MCF 10A (cell line): ENCODE data around the gene ATP11B. TPM values are rescaled to one million over a fixed set of nuclear protein-coding genes. Genes with fewer than 3 reads are reported as not detected.

Experiments used
- BruUV-seq: library from RNA; stranded (reverse); fragments of 400-500 nt; replicated peaks from 2 replicates; lab custom pipeline; 2021; lab: Mats Ljungman, UMichigan
- CTCF ChIA-PET: fragments of 300-600 bp; sonication (Branson Sonifier 250); formaldehyde crosslinking; extraction: SDS; loops from one replicate; lab custom pipeline; 2021; ENCODE audit warnings: antibody characterized with exemption, inconsistent platforms; lab: Yijun Ruan, JAX
- POLR2A ChIA-PET: fragments of 300-600, 350-650 bp; sonication (Branson Sonifier 250); formaldehyde crosslinking; extraction: SDS; loops from one replicate; lab custom pipeline; 2020; ENCODE audit warnings: antibody characterized with exemption, inconsistent platforms; lab: Yijun Ruan, JAX
- DNase-seq: peaks from one replicate; pipeline ENCODE4 v3.0.0-alpha.2; 2018; ENCODE audit not compliant: unreplicated experiment
- H3K27ac Mint-ChIP-seq: one replicate; pipeline ENCODE4 v1.8.0; 2022; ENCODE audit warnings: mild to moderate bottlenecking, low read depth, mixed read lengths; ENCODE audit not compliant: unreplicated experiment
- H3K27me3 Mint-ChIP-seq: one replicate; pipeline ENCODE4 v1.8.0; 2022; ENCODE audit warnings: mixed read lengths; ENCODE audit not compliant: insufficient read depth, unreplicated experiment
- H3K36me3 Mint-ChIP-seq: one replicate; pipeline ENCODE4 v1.8.0; 2022; ENCODE audit warnings: mild to moderate bottlenecking, moderate library complexity, mixed read lengths; ENCODE audit not compliant: insufficient read depth, unreplicated experiment
- H3K4me1 Mint-ChIP-seq: one replicate; pipeline ENCODE4 v1.8.0; 2022; ENCODE audit warnings: mixed read lengths; ENCODE audit not compliant: insufficient read depth, unreplicated experiment
- H3K4me3 Mint-ChIP-seq: one replicate; pipeline ENCODE4 v1.8.0; 2022; ENCODE audit warnings: mild to moderate bottlenecking, moderate library complexity, mixed read lengths; ENCODE audit not compliant: unreplicated experiment
- H3K9me3 Mint-ChIP-seq: one replicate; pipeline ENCODE4 v1.8.0; 2022; ENCODE audit warnings: mixed read lengths; ENCODE audit not compliant: unreplicated experiment
- intact Hi-C: fragments of 100-400 bp; cut with micrococcal nuclease; formaldehyde crosslinking; loops from 2 replicates; pipeline ENCODE4 v1.14.1; 2022
- total RNA-seq: library from RNA; stranded (reverse); gene quantifications from 2 replicates; pipeline ENCODE4 v1.2.3, GENCODE V29; 2022
- TF ChIP-seq, protein P1 (sequence below): fragments of 200-600 bp; IDR thresholded peaks from one replicate; pipeline ENCODE4 v1.8.0; 2022; ENCODE audit warnings: antibody characterized with exemption, mild to moderate bottlenecking; ENCODE audit not compliant: unreplicated experiment

The ATP11B gene
- total RNA-seq, 1 experiment from 2014 or later = 66.2 TPM

DNA sequence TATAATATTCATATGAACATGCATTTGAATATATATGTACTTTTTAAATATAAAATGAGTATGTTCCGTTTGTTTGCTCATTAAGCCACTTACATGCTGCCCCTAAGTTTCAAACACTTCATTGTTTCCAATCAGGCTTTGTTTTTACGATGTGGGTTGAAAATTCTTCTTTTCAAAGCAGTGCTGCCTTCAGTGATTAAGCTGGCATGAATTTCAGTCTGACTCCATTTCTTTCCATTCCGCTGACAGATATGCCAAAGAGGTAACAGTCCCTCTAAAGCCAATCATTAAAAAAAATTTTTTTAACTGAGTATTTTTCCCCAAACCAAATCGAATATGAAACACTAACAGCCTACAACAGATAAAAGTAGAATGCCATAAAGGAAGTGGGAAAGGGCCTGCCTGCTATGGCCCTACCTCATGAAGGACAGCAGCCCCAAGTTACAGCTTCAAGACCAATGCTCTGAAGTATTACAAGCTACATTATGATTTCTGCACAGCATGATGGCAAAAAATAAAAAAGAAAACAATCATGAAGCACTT is 147.0 kb downstream of the ATP11B start:
- no peaks in the 10 kb centered on the region for H3K27me3 Mint-ChIP-seq
- no peak overlapping the region for H3K27ac Mint-ChIP-seq
- no peaks in the 10 kb centered on the region for H3K9me3 Mint-ChIP-seq
- BruUV-seq = no TSS peak
- H3K36me3 Mint-ChIP-seq = peaks cover 40% of the 10 kb centered on the region
- no peaks in the 10 kb centered on the region for H3K4me1 Mint-ChIP-seq
- CTCF ChIA-PET = no interaction called here
- TF ChIP-seq, protein P1, sequence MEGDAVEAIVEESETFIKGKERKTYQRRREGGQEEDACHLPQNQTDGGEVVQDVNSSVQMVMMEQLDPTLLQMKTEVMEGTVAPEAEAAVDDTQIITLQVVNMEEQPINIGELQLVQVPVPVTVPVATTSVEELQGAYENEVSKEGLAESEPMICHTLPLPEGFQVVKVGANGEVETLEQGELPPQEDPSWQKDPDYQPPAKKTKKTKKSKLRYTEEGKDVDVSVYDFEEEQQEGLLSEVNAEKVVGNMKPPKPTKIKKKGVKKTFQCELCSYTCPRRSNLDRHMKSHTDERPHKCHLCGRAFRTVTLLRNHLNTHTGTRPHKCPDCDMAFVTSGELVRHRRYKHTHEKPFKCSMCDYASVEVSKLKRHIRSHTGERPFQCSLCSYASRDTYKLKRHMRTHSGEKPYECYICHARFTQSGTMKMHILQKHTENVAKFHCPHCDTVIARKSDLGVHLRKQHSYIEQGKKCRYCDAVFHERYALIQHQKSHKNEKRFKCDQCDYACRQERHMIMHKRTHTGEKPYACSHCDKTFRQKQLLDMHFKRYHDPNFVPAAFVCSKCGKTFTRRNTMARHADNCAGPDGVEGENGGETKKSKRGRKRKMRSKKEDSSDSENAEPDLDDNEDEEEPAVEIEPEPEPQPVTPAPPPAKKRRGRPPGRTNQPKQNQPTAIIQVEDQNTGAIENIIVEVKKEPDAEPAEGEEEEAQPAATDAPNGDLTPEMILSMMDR = no peak
- intact Hi-C loops = no loop called here
- no peak for DNase-seq
- H3K4me3 Mint-ChIP-seq = no peak overlapping the region
- POLR2A ChIA-PET = interaction anchor here (1.1 kb wide), 1 partner anchor 15 kb away, joined by 3 read pairs; no protein-coding TSS in a partner anchor

DNA sequence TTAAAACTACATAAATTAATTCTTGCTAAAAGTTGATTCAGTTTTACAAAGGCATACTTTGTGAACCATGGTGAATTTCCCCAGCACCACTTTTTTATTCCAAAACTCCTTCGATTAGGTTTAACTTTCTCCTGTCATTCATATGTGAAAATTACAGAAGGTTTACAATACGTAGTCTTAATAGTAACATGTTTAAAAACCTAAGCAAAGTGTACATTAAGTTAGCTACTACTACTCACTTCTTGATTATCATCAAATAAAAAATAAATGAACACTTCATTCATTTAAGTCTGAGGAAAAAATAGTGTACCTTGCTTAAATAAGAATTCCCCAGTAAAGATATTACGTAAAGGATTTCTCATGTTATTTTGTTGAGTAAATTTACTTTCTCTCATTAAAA is 148.4 kb downstream of the ATP11B start:
- H3K36me3 Mint-ChIP-seq = peaks cover 41% of the 10 kb centered on the region
- H3K4me3 Mint-ChIP-seq = no peak overlapping the region
- no peak overlapping the region for H3K27ac Mint-ChIP-seq
- no TSS peak for BruUV-seq
- no peak for DNase-seq
- no peaks in the 10 kb centered on the region for H3K4me1 Mint-ChIP-seq
- ChIA-PET POLR2A (no interaction called here), CTCF (no interaction called here)
- TF ChIP-seq, protein P1 = no peak
- intact Hi-C loops = no loop called here
- H3K9me3 Mint-ChIP-seq = no peaks in the 10 kb centered on the region
- H3K27me3 Mint-ChIP-seq = no peaks in the 10 kb centered on the region

- no peak for DNase-seq
- intact Hi-C loops = no loop called here
- no peak overlapping the region for H3K27ac Mint-ChIP-seq
- peaks cover 66% of the 10 kb centered on the region for H3K36me3 Mint-ChIP-seq
- no peak overlapping the region for H3K4me3 Mint-ChIP-seq
- H3K9me3 Mint-ChIP-seq = no peaks in the 10 kb centered on the region
- POLR2A ChIA-PET = no interaction called here
- TF ChIP-seq, protein P1 = no peak
- no peaks in the 10 kb centered on the region for H3K4me1 Mint-ChIP-seq
- H3K27me3 Mint-ChIP-seq = no peaks in the 10 kb centered on the region
- BruUV-seq = no TSS peak
- CTCF ChIA-PET = no interaction called here
These were observed 154.6 kb downstream of the ATP11B start for GRCh38 chr3:182947888-182948287.

DNA sequence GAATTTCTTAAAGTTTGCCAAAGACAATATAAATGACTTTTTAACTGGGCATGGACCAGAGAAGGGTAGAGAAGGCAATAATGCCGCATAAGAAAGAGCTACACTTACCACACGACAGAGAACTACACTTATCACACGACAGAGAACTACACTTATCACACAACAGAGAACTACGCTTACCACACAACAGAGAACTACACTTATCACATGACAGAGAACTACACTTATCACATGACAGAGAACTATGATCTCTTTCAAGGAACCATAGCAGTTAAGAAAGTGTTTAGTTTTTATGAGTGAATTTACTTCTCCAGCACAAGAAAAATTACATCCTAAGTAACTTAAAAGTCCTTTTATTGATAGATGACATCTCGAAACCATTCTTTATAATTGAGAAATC is 155.0 kb downstream of the ATP11B start:
- TF ChIP-seq, protein P1 = no peak
- CTCF ChIA-PET = interaction anchor here (0.7 kb wide), 1 partner anchor 218 kb away, joined by 3 read pairs; no protein-coding TSS in a partner anchor

More for the DNA sequence above, 155.0 kb downstream of the ATP11B start:
- H3K27me3 Mint-ChIP-seq = no peaks in the 10 kb centered on the region
- no peaks in the 10 kb centered on the region for H3K4me1 Mint-ChIP-seq
- POLR2A ChIA-PET = no interaction called here
- H3K36me3 Mint-ChIP-seq = peaks cover 67% of the 10 kb centered on the region
- no TSS peak for BruUV-seq
- H3K4me3 Mint-ChIP-seq = no peak overlapping the region
- H3K27ac Mint-ChIP-seq = no peak overlapping the region
- DNase-seq = no peak
- H3K9me3 Mint-ChIP-seq = no peaks in the 10 kb centered on the region
- intact Hi-C loops = no loop called here
